ENCODE data around the gene KLRG1. TPM values are rescaled to one million over a fixed set of nuclear protein-coding genes. Genes with fewer than 3 reads are reported as not detected.

KLRG1 gene
- total RNA-seq, 1 experiment from 2014 or later: 2.1 TPM

DNA sequence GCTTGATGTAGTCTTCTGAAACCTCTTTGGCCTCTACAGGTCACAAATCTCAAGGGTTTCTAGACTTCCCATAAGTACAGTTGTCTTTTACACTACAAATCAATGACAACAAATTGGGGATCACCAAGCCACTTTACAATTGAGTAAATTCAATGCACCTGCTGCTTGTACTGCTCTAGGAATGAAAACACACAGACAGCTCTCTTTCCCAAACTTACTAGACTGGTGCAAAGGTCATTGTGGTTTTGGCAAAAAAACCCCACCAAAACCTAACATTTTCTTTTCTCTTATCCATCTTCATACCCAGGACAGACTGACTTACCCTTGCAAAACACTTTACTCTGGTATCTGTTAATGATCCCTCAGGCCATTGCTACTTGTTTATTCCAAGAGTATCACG is 42.6 kb upstream of the KLRG1 start:
- Mint-ChIP-seq H3K4me3 (peak overlapping the region; percentile 5 to 38; a peak in 2 of 5 replicates), H3K4me1 (peaks cover 16 to 28% of the 10 kb centered on the region in 2 experiments), H3K27me3 (ENCODE audit: low read depth) (no peaks in the 10 kb centered on the region; the same call in none of the 2 replicates), H3K36me3 (ENCODE audit: insufficient read depth in 1 of 3, low read depth in 3 of 3) (peaks cover 5 to 53% (median 43%) of the 10 kb centered on the region in 3 experiments; a peak in 6 of 7 replicates), H3K27ac (no peak overlapping the region), H3K9me3 (no peaks in the 10 kb centered on the region; a peak in 2 of 5 replicates)
- no peaks in the 10 kb centered on the region for H3K4me1 ChIP-seq (ENCODE audit: insufficient read depth, low read length)
- no peak overlapping the region for H2BK12ac ChIP-seq (ENCODE audit: insufficient read length, low read depth, low read length)
- no peak overlapping the region for H2AFZ ChIP-seq (ENCODE audit: low read length)
- H3K56ac ChIP-seq (ENCODE audit: insufficient read length, low read depth, low read length): no peak overlapping the region
- no peak overlapping the region for H4K8ac ChIP-seq (replicated peaks; ENCODE audit: insufficient read length, low read depth, low read length)
- TF ChIP-seq, protein P1, sequence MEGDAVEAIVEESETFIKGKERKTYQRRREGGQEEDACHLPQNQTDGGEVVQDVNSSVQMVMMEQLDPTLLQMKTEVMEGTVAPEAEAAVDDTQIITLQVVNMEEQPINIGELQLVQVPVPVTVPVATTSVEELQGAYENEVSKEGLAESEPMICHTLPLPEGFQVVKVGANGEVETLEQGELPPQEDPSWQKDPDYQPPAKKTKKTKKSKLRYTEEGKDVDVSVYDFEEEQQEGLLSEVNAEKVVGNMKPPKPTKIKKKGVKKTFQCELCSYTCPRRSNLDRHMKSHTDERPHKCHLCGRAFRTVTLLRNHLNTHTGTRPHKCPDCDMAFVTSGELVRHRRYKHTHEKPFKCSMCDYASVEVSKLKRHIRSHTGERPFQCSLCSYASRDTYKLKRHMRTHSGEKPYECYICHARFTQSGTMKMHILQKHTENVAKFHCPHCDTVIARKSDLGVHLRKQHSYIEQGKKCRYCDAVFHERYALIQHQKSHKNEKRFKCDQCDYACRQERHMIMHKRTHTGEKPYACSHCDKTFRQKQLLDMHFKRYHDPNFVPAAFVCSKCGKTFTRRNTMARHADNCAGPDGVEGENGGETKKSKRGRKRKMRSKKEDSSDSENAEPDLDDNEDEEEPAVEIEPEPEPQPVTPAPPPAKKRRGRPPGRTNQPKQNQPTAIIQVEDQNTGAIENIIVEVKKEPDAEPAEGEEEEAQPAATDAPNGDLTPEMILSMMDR (conservative IDR thresholded peaks at IDR 0.05): no peak
- H3K18ac ChIP-seq (ENCODE audit: insufficient read length, low read depth, low read length): no peak overlapping the region
- H3K4ac ChIP-seq (ENCODE audit: low read depth, low read length): no peak overlapping the region
- no peak overlapping the region for H2BK20ac ChIP-seq (ENCODE audit: low read depth, low read length, poor library complexity, severe bottlenecking)
- H2BK15ac ChIP-seq (ENCODE audit: low read depth, low read length): no peak overlapping the region
- no peak overlapping the region for H3K23ac ChIP-seq (ENCODE audit: insufficient read length, low read depth, low read length)
- no peak for DNase-seq
- H3K14ac ChIP-seq (ENCODE audit: insufficient read depth, low read length): no peak overlapping the region
- H2BK120ac ChIP-seq (ENCODE audit: low read depth, low read length, poor library complexity, severe bottlenecking): no peak overlapping the region
- H4K91ac ChIP-seq (ENCODE audit: insufficient read length, low read depth, low read length): no peak overlapping the region
- WGBS (ENCODE audit: extremely low coverage, insufficient read length, low lambda C conversion rate): no CpG with 5 or more reads among the region's 1 CpG
- H3K27ac ChIP-seq (ENCODE audit: insufficient read length, low read depth, low read length): no peak overlapping the region
- H3K79me1 ChIP-seq (ENCODE audit: insufficient read depth, low read depth, low read length, poor library complexity, severe bottlenecking): peaks cover 5% of the 10 kb centered on the region
- peaks cover 14% of the 10 kb centered on the region for H3K23me2 ChIP-seq (ENCODE audit: insufficient read length, low read depth, low read length, poor library complexity, severe bottlenecking)
- no peak overlapping the region for H4K5ac ChIP-seq (ENCODE audit: insufficient read length, low read depth, low read length)
- H2AK5ac ChIP-seq (ENCODE audit: insufficient read length, low read length): no peak overlapping the region
- H3K79me2 ChIP-seq (ENCODE audit: insufficient read depth, low read length): peaks cover 14% of the 10 kb centered on the region
- H4K20me1 ChIP-seq (ENCODE audit: control insufficient read depth, insufficient read depth, insufficient read length): no peaks in the 10 kb centered on the region
- H3K4me2 ChIP-seq (ENCODE audit: insufficient read depth, insufficient read length, low read length): no peak overlapping the region
- no peak overlapping the region for H3K9ac ChIP-seq (ENCODE audit: extremely low read depth, insufficient read length, low read length)
- H3K9me3 ChIP-seq (ENCODE audit: control insufficient read depth, low read depth, low read length): no peaks in the 10 kb centered on the region
- H3T11ph ChIP-seq (ENCODE audit: low read length): no peak overlapping the region
- no peaks in the 10 kb centered on the region for H3K27me3 ChIP-seq (ENCODE audit: insufficient read depth, low read length)
- no peak overlapping the region for H2BK5ac ChIP-seq (ENCODE audit: insufficient read length, low read length)
